GM23338 (cell line): ENCODE results near the gene RRAD. TPM values are rescaled to one million over a fixed set of nuclear protein-coding genes. Genes with fewer than 3 reads are reported as not detected.

Source experiments
- ATAC-seq: fragments of 200-7000 bp; cut with Tn5 transposase; 3 replicates; pipeline ENCODE4 v1.9.1; 2020
- DNase-seq: peaks from one replicate; pipeline ENCODE4 v3.0.0-alpha.2; 2015; ENCODE audit warnings: low spot score
- H2AFZ ChIP-seq: fragments of 200-600 bp; sonication (generic); 2 replicates; pipeline ENCODE4 v1.8.0; 2016; ENCODE audit warnings: antibody characterized with exemption, mild to moderate bottlenecking, moderate library complexity
- H3F3A ChIP-seq: fragments of 200-600 bp; sonication (generic); replicated peaks from 2 replicates; pipeline ENCODE4 v1.8.0; 2017; ENCODE audit warnings: antibody characterized with exemption, mixed run types, low read depth
- H3K27ac ChIP-seq: fragments of 200-600 bp; sonication (generic); 2 replicates; pipeline ENCODE4 v1.6.1; 2016; ENCODE audit warnings: low read depth
- H3K27me3 ChIP-seq: fragments of 200-600 bp; sonication (generic); 2 replicates; pipeline ENCODE4 v1.8.0; 2016; ENCODE audit warnings: mild to moderate bottlenecking, mixed run types, moderate library complexity; ENCODE audit not compliant: insufficient read depth
- H3K36me3 ChIP-seq: fragments of 200-600 bp; sonication (generic); 2 replicates; pipeline ENCODE4 v1.8.0; 2016; ENCODE audit warnings: mild to moderate bottlenecking; ENCODE audit not compliant: insufficient read depth
- H3K4me1 ChIP-seq: fragments of 200-600 bp; sonication (generic); 2 replicates; pipeline ENCODE4 v1.8.0; 2016; ENCODE audit warnings: mild to moderate bottlenecking, moderate library complexity; ENCODE audit not compliant: insufficient read depth
- H3K4me2 ChIP-seq: fragments of 200-600 bp; sonication (generic); 2 replicates; pipeline ENCODE4 v1.7.1; 2017; ENCODE audit warnings: mixed run types
- H3K4me3 ChIP-seq: fragments of 200-600 bp; sonication (generic); 2 replicates; pipeline ENCODE4 v1.6.1; 2016; ENCODE audit warnings: mixed run types
- H3K79me2 ChIP-seq: fragments of 200-600 bp; sonication (generic); replicated peaks from 2 replicates; pipeline ENCODE4 v1.8.0; 2017; ENCODE audit warnings: mild to moderate bottlenecking; ENCODE audit not compliant: insufficient read depth
- H3K9me2 ChIP-seq: fragments of 200-600 bp; sonication (generic); 2 replicates; pipeline ENCODE4 v1.8.0; 2017; ENCODE audit not compliant: insufficient read depth
- H4K20me1 ChIP-seq: fragments of 200-600 bp; sonication (generic); replicated peaks from 2 replicates; pipeline ENCODE4 v1.8.0; 2017; ENCODE audit warnings: mild to moderate bottlenecking; ENCODE audit not compliant: insufficient read depth
- H3K27ac Mint-ChIP-seq: 2 replicates; pipeline ENCODE4 v1.8.0; 2020; ENCODE audit warnings: inconsistent platforms, mild to moderate bottlenecking, moderate library complexity, mixed read lengths
- H3K27me3 Mint-ChIP-seq: 3 replicates; pipeline ENCODE4 v1.8.0; 2022; ENCODE audit warnings: low read depth, mild to moderate bottlenecking, moderate library complexity, mixed read lengths, inconsistent platforms; ENCODE audit not compliant: insufficient read depth, poor library complexity
- H3K36me3 Mint-ChIP-seq: 3 replicates; pipeline ENCODE4 v1.8.0; 2021; ENCODE audit warnings: low read depth, mild to moderate bottlenecking, inconsistent platforms, moderate library complexity, mixed read lengths
- H3K4me1 Mint-ChIP-seq: 3 replicates; pipeline ENCODE4 v1.8.0; 2020; ENCODE audit warnings: mild to moderate bottlenecking, inconsistent platforms, mixed read lengths
- H3K4me3 Mint-ChIP-seq: 3 replicates; pipeline ENCODE4 v1.8.0; 2021; ENCODE audit warnings: moderate library complexity, mild to moderate bottlenecking, inconsistent platforms, mixed read lengths
- H3K9me3 Mint-ChIP-seq: 3 replicates; pipeline ENCODE4 v1.8.0; 2020; ENCODE audit warnings: moderate library complexity, mild to moderate bottlenecking, inconsistent platforms, mixed read lengths
- CREB1 ChIP-seq: fragments of 250-450 bp; sonication (Bioruptor Pico); IDR thresholded peaks from 2 replicates; pipeline ENCODE4 v1.5.0; 2020; ENCODE audit warnings: low read depth, mild to moderate bottlenecking, moderate library complexity
- CTCF ChIP-seq, 2 experiments: fragments of 200-600 bp in 1 of 2; sonication (generic) in 1 of 2; conservative IDR thresholded peaks; 2 replicates each; pipeline versions ENCODE4 v1.5.1 to v1.6.1; 2016 to 2017; ENCODE audit warnings: antibody characterized with exemption in 2 of 2, low read depth in 2 of 2, mild to moderate bottlenecking in 2 of 2, moderate library complexity in 1 of 2
- ETS1 ChIP-seq: IDR thresholded peaks from 2 replicates; pipeline ENCODE4 v1.6.1; 2016; ENCODE audit warnings: antibody characterized with exemption
- EZH2 ChIP-seq: fragments of 200-600 bp; sonication (generic); IDR thresholded peaks from one replicate; pipeline ENCODE4 v1.8.0; 2017; ENCODE audit warnings: antibody characterized with exemption, mild to moderate bottlenecking, low read depth; ENCODE audit not compliant: unreplicated experiment
- EZH2phosphoT487 ChIP-seq: fragments of 200-600 bp; sonication (generic); IDR thresholded peaks from one replicate; pipeline ENCODE4 v1.8.1; 2018; ENCODE audit warnings: antibody characterized with exemption; ENCODE audit not compliant: unreplicated experiment
- JUNB ChIP-seq: IDR thresholded peaks from one replicate; pipeline ENCODE4 v1.6.1; 2016; ENCODE audit warnings: antibody characterized with exemption; ENCODE audit not compliant: unreplicated experiment
- NANOG ChIP-seq: IDR thresholded peaks from 2 replicates; pipeline ENCODE4 v1.6.1; 2016; ENCODE audit warnings: antibody characterized with exemption, borderline replicate concordance
- POLR2AphosphoS5 ChIP-seq: IDR thresholded peaks from 2 replicates; pipeline ENCODE4 v1.6.1; 2016; ENCODE audit warnings: antibody characterized with exemption, low read depth
- STAT1 ChIP-seq: IDR thresholded peaks from one replicate; pipeline ENCODE4 v1.6.1; 2016; ENCODE audit warnings: antibody characterized with exemption; ENCODE audit not compliant: unreplicated experiment
- ZNF114 ChIP-seq: fragments of 250-450 bp; sonication (Bioruptor Pico); IDR thresholded peaks from 2 replicates; pipeline ENCODE4 v1.5.0; 2020; ENCODE audit warnings: mild to moderate bottlenecking, moderate library complexity
- ZNF331 ChIP-seq: fragments of 250-450 bp; sonication (Bioruptor Pico); IDR thresholded peaks from 2 replicates; pipeline ENCODE4 v1.5.0; 2020; ENCODE audit warnings: low read depth, mild to moderate bottlenecking, moderate library complexity
- ZNF462 ChIP-seq: fragments of 250-450 bp; sonication (Bioruptor Pico); IDR thresholded peaks from 2 replicates; pipeline ENCODE4 v1.5.0; 2020; ENCODE audit warnings: mild to moderate bottlenecking, moderate library complexity
- polyA plus RNA-seq: library from polyadenylated mRNA; unstranded; fragments of >200 nt; fragmentation: Nextera tagmentation; extraction: Ambion mirVana; gene quantifications from 2 replicates; pipeline ENCODE4 v1.2.1, GENCODE V29; 2016
- total RNA-seq: library from RNA; depleted of rRNA; stranded (reverse); fragments of >200 nt; shearing (Covaris generic); gene quantifications from 2 replicates; pipeline ENCODE4 v1.2.3, GENCODE V29; 2014

Gene RRAD
- total and polyA plus RNA-seq, 2 experiments from 2014 or later, result 0.18 TPM; not detected in 1

- peaks cover 10% of the 10 kb centered on the region for H3K27me3 Mint-ChIP-seq
- Histone ChIP-seq H3K27ac (no peak overlapping the region), H3K79me2 (no peaks in the 10 kb centered on the region), H3K4me3 (no peak overlapping the region), H4K20me1 (no peaks in the 10 kb centered on the region), H3K9me2 (no peaks in the 10 kb centered on the region), H3F3A (no peaks in the 10 kb centered on the region), H3K4me2 (no peak overlapping the region), H3K4me1 (no peaks in the 10 kb centered on the region), H3K36me3 (no peaks in the 10 kb centered on the region), H2AFZ (no peak overlapping the region), H3K27me3 (no peaks in the 10 kb centered on the region)
- ATAC-seq (no peak), DNase-seq (no peak)
- no peaks in the 10 kb centered on the region for H3K36me3 Mint-ChIP-seq
- no peaks in the 10 kb centered on the region; the same call in 2 of the 3 replicates for H3K4me1 Mint-ChIP-seq
- no peak overlapping the region for H3K27ac Mint-ChIP-seq
- TF ChIP-seq JUNB (no peak), ZNF114 (CRISPR knock-in tag) (no peak), STAT1 (no peak), NANOG (no peak), EZH2phosphoT487 (no peak), POLR2AphosphoS5 (no peak), CREB1 (CRISPR knock-in tag) (no peak), ZNF331 (no peak), ETS1 (no peak), EZH2 (no peak), CTCF (conservative IDR thresholded peaks at IDR 0.05; ENCODE audit: low read depth in 2 of 2) (no peak), ZNF462 (CRISPR knock-in tag) (no peak)
- no peak overlapping the region for H3K4me3 Mint-ChIP-seq
- H3K9me3 Mint-ChIP-seq, result no peaks in the 10 kb centered on the region; the same call in 2 of the 3 replicates
Observed at GRCh38 chr16:66914541-66914940, 10.8 kb downstream of the RRAD start.
